Fibroblast of skin of scalp (primary cell): Measurements from ENCODE around the gene DAP.
A peak's percentile ranks its signal among the peaks of the same experiment; 100 is the strongest.

Experiments used
- DNase-seq: peaks from one replicate; pipeline ENCODE4 v3.0.0-alpha.2; 2013

Gene DAP

DNA sequence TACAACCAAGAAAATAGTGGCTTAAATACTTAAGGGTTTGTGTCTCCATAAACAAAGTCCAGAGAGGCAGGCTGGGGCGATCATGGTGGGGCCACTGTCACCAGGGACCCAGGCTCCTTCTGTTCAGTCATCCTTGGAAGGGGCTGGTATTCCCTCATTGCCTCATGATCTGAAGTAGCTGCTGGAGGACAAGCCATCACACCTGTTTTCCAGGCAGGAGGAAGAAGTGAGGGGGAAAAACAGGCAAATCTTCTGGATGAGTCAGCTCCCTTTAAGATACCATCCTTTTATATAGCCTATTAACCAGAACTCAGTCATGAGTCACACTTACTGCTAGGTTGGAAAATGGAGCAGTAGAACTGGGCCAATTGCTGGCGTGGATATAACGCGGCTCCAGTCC is 92.3 kb downstream of the DAP start:
- DNase-seq = no peak

DNA sequence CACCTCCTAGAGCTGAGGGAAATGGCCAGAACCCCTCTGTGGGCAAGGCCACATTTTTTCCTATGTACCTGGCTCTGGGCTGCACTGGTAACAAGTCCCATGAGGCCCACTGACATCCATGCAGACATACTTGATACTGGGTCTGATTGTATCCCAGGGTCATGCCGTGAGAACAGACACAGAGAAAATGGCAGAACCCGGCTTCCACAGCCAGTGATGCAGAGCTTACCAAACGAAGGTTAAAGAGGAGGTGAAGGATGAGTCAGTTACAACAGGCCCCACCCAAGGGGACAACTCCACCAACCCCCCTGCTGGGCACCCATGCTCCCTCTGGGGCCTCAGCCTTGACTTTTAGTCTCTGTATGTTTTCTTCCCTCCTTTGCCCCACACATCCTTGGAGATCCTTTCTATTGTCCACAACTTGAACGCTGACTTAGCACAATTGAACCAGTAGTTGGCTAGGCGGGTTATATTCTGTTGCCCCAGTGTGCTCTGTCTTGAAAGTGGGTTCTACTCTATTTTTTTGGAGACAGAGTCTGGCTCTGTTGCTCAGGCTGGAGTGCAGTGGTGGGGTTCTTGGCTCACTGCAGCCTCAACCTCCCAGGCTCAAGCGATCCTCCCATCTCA is 93.5 kb downstream of the DAP start:
- DNase-seq = no peak

DNA sequence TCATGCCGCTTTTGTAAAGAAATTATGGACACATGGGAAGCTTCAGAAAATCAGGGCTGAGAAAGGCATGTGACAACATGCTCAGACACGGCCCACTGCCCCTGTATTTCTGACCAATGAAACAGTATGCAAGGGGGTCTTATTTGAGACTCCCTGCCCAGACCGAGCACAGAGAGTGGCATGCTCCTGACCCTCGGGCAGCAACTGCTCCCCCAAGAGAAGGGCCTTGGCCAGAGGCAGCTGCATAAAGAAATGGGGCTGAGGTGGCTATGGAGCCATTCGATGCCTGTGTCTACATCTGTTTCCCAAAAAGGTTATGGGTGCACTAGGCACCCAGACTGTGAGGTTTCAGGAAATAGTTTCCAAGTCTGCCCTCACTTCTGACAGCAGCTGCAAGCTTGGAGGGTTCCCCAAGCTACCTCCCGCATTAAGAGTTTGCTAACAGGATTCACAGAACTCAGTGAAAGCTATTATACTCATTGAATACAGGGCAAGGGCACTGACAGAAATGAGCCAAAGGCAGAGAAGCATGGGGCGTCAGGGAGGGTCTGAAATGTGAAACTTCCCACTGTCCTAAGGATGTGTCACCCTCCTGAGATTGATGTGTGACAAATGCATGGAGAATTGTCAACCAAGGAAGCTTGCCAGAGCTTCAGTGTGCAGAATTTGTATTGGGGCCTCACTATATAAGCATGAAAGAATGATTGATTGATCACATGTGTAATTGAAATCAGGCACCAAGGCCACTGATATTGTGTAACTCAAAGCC is 94.3 kb downstream of the DAP start:
- DNase-seq = no peak

DNA sequence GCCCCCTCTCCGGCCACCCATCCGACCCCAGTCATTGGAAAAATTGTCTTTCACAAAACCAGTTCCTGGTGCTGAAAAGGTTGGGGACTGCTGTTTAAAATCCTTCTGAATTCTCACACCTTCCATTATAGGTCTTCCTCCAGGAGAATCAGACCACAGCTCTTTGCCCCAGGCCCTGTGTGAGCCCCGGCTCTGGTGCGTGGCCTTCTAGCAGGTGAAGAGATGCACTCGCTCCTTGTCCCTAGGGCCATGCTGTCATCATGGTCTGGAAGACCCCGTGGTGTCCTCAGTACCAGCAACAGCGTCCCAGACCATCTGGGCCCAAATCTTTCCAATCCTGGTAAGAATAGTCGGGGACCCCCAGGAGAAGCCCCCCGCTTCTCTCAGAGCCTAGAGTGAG is 95.2 kb downstream of the DAP start:
- no peak for DNase-seq

DNA sequence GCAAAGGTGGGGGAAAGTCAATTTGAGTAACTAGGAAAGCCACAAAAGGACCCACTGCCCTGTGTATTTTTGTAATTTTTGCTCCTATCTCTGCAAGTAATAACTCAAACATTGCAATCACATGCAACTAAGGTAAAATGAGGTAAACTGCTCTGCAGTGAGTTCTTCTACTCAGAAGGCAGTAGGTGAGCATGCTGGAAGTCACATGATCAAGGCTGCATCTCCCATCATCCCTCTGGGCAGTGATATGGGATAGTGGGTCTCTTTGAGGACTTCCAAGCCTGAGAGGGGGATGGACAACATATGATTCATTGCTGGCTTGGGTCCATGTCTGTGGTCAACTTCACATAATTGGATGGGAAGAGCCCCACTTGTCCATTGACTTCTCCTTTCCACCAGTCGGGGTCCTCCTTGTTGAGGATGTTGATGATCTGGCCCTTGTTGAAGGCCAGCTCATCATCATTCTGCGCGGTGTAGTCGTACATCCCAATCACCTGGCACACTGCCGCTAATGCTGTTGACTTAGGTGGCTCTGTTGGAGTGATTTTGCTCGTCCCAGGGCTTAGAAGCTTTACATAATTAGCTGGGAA is 96.8 kb downstream of the DAP start:
- DNase-seq = peak; percentile 33

DNA sequence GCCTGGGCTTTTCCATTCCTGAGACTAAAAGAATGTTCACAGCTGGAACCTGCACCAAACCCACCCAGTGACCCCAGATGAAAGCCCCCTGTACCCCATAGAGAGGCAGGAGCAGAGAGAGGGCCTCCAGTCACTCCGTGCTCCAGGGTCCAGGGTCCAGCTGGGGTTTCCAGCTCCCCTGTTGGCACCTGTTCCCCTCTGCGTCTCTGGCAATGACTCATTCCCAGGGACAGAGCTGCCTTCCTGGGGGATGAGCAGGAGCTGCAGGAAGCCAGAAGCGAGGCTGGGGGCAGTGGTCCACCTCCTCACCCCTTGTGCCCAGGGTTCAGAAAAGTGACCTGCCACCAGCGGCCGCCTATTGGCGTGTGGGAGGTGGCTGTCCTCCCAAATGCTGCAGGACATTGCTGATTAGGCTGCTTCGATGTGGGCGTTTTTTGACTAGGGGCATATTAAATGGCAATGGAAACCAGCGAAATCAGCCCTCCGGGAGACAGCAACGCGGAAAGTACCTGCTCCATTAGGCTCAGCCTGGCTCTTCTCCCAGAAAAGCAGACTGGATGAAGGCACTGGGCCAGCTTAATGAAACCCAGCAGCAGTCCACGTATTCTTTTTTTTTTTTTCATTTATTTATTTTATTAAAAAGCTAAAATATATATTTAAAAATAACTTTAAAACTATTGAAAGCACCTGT is 97.4 kb downstream of the DAP start:
- DNase-seq = no peak

DNA sequence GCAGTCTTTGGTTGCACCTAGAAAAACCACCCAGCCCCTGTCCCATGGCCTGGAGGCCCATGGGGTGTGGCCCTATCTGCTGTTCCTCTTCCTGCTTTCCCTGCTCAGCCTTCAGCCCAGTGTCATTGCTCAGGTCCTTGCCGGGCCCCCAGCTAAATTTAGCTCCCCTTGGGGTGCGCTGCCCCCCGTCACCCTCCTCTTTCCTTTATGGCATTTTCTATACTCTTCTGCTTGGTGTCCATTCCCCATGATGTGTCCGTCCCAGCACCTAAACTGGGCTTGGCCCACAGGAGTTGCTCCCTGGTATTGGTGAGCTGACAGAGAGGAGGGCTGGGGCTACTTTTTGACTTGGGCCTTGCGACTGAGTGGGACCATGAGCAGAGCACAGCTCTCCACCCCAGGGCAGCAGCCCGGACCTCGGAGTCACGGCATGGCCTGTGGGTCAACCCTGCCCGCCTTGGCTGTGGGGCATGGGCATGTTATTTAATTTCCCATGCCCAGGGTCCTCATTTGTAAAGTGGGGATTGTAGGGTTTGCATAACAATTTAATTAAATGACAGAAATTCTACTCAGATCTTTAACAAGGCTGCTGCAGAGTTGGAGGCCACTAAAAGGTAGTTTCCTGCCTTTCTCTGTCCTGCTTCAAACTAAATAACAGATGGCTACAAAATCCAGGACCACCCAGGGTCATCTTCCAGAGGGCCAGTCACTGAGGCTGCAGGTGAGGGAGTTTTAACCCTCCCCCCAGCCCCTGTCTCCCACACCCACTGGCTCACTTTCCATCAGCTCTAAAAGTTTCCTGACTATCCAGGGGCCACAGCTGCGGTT is 98.2 kb downstream of the DAP start:
- no peak for DNase-seq

DNA sequence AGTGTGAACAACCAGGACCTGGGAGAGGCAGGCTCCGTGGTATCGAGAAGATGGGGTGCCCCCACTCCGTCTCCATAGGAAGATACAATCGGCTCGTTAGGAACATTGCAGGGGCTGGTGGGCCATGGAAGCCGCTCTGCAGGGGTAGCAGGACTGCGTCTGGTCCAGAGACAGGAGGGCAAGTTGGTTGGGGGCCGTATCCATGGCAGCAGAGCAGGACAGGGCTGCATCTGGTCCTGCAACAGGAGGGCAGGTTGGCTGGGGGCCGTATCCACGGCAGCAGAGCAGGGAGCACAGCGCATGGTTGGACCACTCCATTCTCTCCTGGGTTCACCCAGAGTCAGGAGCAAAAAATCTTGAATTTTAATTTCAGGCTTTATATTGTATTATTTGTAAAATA is 99.0 kb downstream of the DAP start:
- DNase-seq = no peak

DNA sequence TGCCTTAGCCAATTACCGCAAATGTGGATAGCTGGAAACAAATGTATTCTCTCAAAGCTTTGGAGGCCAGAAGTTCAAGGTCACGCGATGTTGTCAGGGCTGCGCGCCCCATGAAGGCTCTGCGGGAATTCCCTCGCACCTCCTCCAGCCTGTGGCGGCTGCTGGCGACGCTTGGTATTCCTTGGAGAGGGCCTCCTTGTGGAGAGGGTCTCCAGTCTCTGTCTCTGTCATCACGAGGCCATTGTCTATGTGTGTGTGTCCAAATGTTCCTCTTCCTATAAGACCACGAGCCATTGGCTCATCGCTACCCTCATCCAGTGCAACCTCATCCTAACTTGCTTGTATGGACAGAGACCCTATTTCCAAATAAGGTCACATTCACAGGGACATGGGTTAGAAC is 99.6 kb downstream of the DAP start:
- DNase-seq = no peak

DNA sequence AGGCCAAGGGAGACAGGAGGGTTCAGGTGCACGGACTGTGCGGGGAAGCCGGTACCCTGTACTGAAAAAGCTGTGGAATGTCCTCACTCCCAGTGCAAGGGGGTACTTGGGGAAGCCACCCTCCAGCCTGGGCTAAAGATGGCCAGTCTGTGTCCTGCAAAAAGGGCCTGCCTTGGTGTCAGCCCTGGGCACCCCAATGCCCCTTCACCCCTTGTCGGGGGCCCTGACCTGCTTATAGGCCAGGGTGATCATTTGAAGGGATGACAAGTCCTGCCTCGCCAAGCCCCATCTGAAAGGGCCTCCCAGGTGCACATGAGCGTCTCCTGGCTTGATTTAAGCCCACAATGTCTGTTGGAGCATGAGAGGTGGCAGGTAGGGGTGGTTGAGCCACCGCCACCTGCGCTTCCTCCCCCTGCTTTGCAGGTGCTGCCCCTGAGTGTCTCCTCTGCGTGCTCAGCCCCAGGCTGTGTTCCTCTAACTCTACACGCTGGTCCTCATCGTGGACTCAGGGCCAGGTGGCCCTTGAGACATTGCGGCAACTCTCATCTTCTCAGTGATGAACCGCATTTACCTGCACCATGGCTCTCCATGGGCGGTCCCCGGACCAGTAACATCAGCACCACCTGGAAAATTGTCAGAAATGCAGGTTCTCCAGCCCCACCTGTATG is 100.2 kb downstream of the DAP start:
- no peak for DNase-seq

DNA sequence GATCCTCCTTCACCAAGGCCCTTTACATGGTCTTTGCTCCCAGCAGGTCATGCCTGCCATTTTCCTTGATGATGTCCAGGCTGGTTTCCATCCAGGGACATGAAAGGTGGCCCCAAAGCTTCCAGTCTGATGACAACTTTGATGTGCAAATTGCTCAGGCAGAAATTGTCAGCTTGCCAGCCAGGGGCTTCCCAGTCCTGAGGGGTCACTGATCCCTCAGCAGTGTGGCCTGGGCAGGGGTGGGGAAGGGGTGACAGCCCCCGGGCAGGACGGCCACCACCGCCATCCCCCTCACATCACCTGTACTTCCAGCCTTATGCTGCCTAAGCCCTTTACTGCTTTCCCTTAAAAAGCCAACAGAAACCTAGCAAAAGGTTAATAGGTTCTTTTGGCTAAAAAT is 100.9 kb downstream of the DAP start:
- DNase-seq = no peak

DNA sequence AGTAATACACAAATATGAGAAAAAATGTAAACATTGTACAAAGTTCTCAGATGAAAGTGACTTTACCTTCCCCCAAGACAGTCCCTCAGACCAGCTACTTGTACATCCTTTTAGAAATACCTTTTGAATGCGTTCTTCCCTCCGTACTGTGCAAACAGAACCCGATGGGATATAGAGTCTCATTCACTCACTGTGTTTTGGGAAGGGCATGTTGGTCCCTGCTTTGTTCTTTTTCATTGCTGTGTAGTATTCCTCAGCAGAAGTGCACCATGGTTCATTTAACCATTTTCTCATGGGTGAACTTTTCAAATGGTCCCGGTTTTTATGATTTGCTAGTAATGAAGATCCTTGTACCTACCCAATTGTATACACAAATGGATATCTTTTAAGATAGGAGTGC is 102.8 kb downstream of the DAP start:
- DNase-seq = no peak

DNA sequence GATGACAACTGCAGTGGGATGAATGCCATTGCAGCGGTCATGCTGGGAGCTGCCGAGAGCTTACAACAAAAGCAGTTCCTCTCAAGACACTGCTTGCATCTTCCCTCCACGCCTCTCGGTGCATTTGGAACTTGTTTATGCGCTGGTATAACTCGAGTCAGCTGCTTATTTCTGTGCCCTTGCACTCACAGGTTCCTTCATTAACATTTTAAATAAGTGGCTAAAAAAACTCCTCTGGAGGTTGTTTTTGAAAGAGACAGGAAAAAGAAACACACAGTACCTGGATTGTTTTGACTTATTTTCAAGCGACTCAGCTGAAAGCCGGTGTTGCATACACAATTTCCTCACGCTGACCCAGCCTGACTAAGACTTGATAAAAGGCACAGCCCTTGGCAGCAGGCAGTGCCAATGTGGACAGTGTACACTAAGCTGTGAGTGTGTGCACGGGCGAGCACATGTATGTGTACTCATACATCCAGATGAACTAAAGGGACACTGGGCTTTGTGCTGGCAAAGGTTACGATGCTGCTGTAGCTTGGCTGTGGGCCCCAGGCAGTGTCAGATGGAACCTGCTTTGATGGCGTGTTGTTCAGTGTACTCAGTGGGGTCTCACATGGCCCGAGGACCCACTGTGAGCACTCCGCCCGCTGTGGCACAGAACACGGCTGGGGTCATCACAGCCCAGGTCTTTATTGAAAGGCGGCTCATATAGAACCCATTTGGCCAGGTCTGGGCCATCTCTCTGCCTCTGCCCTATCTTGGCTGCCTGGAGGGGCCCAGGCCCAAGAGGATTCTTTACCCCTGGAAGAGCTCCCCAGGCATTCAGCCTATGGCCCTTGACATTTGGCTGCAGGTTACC is 104.8 kb downstream of the DAP start:
- no peak for DNase-seq

DNA sequence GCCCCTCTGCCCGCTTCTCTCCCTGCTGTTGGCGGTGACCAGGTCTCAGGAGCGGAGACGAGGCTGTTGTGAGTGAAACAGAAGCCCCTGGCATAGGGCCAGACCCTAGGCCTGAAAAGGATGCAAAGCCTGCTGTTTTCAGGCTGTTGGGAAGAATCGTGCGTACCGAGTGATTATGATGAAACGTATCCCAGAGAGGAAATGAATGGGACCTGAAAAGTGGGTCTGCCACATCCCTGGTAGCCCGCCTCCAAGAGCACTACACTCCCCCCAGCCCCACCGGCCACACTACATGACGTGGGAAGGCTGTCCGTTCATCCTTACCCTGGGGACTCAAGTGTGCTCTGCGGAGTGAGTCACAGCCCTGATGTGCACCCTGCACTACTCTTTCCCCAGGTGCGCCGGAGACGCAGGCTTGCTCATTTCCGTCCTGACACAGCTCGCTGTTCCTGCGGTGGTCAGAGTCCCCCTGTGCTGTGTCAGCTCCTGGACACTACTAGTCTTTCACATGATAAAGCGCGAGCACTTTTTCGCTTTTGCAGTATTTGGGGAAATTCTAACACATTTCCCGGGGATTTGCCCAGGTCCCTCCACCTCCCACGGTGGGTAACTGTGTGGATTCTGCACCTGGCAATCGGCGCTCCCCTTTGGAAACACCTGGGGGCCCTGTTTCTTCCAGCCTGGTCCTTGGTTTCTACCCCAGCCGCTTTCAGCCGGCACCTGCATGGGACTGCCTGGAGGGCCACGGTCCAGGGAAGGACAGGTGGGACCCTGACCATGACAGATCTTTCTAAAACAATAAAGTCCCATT is 105.7 kb downstream of the DAP start:
- DNase-seq = no peak

DNA sequence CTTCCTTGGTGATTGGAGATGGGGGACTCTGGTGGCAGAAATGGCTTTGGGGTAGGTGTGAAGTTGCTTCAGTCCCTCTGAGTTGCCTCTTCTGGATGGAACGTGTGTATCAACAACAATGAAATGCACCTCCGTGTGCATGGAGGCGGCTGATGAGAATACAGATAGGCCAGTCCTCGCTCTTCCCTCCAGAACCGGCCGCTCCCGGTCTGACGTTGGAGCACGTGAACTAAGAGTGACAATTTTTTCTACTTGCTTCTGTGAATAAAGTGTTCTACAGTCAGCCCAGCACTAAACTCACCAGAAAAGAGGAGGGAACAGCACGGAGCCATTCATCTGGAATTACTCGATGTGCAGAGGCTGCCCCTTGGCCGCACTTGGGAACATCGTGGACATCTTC is 106.5 kb downstream of the DAP start:
- DNase-seq = no peak

DNA sequence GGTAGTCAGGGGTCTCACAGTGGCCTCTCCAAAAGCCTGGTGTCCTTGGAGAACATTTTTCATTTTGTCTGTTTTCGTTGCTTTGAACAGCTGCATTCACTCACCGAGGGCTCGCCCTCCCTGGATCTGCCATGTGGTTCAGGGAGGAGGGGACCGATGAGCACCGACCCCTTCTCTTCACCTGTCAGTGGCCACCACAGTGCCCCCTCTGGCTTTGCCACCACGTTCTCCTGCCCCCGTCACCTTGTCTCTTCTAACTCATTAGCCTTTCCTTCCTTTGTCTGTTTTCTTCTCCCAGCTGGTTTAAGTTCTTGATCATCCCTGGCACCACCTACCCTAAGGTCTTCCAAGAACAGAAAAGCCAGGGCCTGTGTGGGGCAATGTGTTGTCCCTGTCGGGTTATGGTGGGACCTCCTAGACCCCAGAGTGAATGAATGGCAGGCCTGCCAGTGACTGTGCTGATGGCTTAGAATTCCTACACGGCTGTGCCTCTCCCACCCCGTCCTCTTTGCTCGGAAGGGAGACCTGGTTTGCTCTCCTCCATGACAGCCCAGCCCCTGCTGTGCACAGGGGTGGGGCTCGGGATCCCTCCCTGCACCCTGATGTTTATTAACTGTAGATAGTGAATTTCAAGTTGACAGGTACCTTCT is 107.2 kb downstream of the DAP start:
- no peak for DNase-seq

DNA sequence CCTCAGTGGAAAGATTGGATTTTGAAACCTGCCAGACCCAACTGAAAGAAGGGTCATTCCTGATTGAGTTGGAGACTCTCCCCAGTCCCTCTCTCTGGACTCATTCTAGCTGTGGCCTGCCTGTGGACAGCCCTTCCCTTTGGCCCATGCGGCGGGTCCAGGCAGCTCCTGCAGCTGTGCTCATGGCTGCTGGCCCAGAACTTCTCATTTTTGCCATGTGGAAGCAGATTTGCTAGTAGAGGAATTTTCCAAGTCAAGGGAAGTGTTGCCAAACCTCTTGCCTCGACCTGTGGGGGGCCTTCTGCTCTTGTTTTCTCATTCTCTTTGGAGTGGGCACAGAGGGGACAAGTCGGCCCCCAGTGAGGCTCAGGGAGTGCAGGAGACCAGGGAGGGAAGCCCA is 108.0 kb downstream of the DAP start:
- no peak for DNase-seq

DNA sequence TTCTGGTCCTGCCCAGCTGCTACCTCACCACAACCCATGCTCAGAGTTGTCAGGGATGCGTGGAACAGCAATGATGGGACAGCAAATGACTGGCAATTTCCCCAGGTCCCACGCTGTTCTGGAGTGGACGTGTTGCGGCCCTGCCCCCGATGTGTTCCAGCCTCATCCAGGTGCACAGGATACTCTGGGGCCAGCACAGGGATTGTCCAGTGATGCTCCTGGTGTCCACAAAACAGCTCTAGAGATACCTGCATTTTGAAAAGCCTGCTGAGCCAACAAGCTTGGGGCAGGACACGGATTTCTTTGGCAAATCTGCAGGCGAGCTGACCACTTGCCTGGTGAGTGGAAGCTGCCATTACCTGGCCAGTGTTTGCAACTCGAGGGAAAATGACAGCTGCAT is 108.4 kb downstream of the DAP start:
- DNase-seq = no peak

DNA sequence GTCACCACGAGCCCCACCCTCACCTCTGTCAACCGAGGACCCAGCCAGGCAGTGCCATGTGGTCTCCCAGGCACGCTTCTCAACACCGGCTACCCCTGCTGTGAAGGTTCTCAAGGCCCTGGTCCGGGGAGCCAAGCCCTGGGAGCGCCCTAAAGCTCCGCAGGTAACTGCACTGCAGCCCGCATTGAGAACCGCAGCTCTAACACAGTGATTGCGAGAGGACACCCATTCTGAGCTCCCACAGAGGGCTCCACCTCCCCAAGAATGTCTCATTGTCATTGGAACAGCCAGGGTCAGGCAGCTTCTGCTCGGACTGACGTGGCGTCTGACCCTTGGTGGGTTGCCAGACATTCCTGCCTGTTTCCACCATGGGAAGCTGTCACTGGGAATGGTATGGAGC is 108.9 kb downstream of the DAP start:
- DNase-seq = peak; percentile 36
